ENCODE data around the gene TRMT2A.

The TRMT2A gene

GRCh38 chr22:20132686-20133246 is 15.7 kb upstream of the TRMT2A start:
- no peak for DNase-seq (ENCODE audit: low read depth)

GRCh38 chr22:20131859-20132685 is 15.0 kb upstream of the TRMT2A start:
- no peak for DNase-seq (ENCODE audit: low read depth)

GRCh38 chr22:20131597-20131858 is 14.5 kb upstream of the TRMT2A start, which contains the start of gene ZDHHC8:
Gene ZDHHC8 (plus strand): TSS chr22:20131804. CDS start chr22:20131948, 144 bp downstream.
- peak; percentile 36 for DNase-seq (ENCODE audit: low read depth)

GRCh38 chr22:20130731-20131596 is 13.9 kb upstream of the TRMT2A start:
- peak; percentile 68 for DNase-seq (ENCODE audit: low read depth)

GRCh38 chr22:20130319-20130718 is 13.3 kb upstream of the TRMT2A start:
- DNase-seq (ENCODE audit: low read depth) = no peak

GRCh38 chr22:20129747-20130014 is 12.7 kb upstream of the TRMT2A start:
- DNase-seq (ENCODE audit: low read depth) = no peak

- peak; percentile 52 for DNase-seq (ENCODE audit: low read depth)
Measured at GRCh38 chr22:20128902-20129746, 12.1 kb upstream of the TRMT2A start.

GRCh38 chr22:20128619-20128901 is 11.5 kb upstream of the TRMT2A start:
- DNase-seq (ENCODE audit: low read depth) = no peak

GRCh38 chr22:20127869-20128618 is 11.0 kb upstream of the TRMT2A start:
- DNase-seq (ENCODE audit: low read depth) = no peak

- no peak for DNase-seq (ENCODE audit: low read depth)
Measured at GRCh38 chr22:20127318-20127868, 10.4 kb upstream of the TRMT2A start.

GRCh38 chr22:20126284-20127029 is 9.4 kb upstream of the TRMT2A start:
- DNase-seq (ENCODE audit: low read depth) = no peak

GRCh38 chr22:20125201-20126174 is 8.5 kb upstream of the TRMT2A start:
- no peak for DNase-seq (ENCODE audit: low read depth)

GRCh38 chr22:20124083-20124787 is 7.2 kb upstream of the TRMT2A start:
- no peak for DNase-seq (ENCODE audit: low read depth)

- no peak for DNase-seq (ENCODE audit: low read depth)
Measured at GRCh38 chr22:20123366-20124082, 6.5 kb upstream of the TRMT2A start.

GRCh38 chr22:20121856-20122415 is 4.9 kb upstream of the TRMT2A start:
- no peak for DNase-seq (ENCODE audit: low read depth)

GRCh38 chr22:20118300-20119020 is 1.4 kb upstream of the TRMT2A start:
- no peak for DNase-seq (ENCODE audit: low read depth)

All from T follicular helper cell (primary cell).